ENCODE data around the gene TRAIP. TPM values are rescaled to one million over a fixed set of nuclear protein-coding genes. Genes with fewer than 3 reads are reported as not detected.

TRAIP gene
- total RNA-seq, 1 experiment from 2014 or later = 17.8 TPM

DNA sequence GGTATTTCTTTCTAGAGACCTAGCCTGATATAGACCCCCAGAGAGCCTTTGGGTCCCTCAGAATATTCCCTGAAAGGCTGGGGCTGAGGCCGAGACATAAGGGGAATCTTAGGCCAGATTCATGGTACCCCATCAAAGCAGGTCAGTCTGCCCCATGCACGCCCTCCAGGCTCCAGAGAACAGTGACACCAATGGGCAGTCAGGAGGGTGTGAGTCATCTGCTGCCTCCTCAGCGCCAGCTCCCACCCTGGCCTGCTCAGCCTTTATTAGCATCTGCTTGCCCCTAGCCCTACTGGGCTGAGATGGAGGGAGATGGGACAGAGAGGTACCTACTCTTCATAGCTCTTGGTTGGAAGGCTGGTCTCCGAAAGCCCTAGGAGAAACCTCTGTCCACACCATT is 27.6 kb upstream of the TRAIP start:
- H3K27ac ChIP-seq (ENCODE audit: low read depth, low read length, poor library complexity, severe bottlenecking) = no peak overlapping the region
- H3K27me3 ChIP-seq (replicated peaks; ENCODE audit: insufficient read depth, low read depth, low read length, poor library complexity) = no peaks in the 10 kb centered on the region
- ChIA-PET POLR2A (ENCODE audit: low non-redundant PET) (no interaction called here), CTCF (no interaction called here)
- no peak for TF ChIP-seq EZH2 (IDR thresholded peaks at IDR 0.05; ENCODE audit: borderline replicate concordance, low read depth, low read length, poor library complexity, severe bottlenecking)
- TF ChIP-seq, protein P1, sequence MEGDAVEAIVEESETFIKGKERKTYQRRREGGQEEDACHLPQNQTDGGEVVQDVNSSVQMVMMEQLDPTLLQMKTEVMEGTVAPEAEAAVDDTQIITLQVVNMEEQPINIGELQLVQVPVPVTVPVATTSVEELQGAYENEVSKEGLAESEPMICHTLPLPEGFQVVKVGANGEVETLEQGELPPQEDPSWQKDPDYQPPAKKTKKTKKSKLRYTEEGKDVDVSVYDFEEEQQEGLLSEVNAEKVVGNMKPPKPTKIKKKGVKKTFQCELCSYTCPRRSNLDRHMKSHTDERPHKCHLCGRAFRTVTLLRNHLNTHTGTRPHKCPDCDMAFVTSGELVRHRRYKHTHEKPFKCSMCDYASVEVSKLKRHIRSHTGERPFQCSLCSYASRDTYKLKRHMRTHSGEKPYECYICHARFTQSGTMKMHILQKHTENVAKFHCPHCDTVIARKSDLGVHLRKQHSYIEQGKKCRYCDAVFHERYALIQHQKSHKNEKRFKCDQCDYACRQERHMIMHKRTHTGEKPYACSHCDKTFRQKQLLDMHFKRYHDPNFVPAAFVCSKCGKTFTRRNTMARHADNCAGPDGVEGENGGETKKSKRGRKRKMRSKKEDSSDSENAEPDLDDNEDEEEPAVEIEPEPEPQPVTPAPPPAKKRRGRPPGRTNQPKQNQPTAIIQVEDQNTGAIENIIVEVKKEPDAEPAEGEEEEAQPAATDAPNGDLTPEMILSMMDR (conservative IDR thresholded peaks at IDR 0.05; ENCODE audit: low read depth, low read length) = no peak
- DNase-seq (ENCODE audit: low spot score) = no peak
- no peaks in the 10 kb centered on the region for H3K9me3 ChIP-seq (ENCODE audit: low read depth, low read length, poor library complexity, severe bottlenecking)
- H3K4me3 ChIP-seq (ENCODE audit: low read depth, low read length, poor library complexity, severe bottlenecking) = no peak overlapping the region
- H3K36me3 ChIP-seq (ENCODE audit: insufficient read depth, low read length, poor library complexity, severe bottlenecking) = no peaks in the 10 kb centered on the region
- BruUV-seq (replicated peaks) = no TSS peak
- intact Hi-C loops (cut with micrococcal nuclease; ENCODE audit: unreplicated experiment) = no loop called here
- no peaks in the 10 kb centered on the region for H3K4me1 ChIP-seq (ENCODE audit: insufficient read depth, low read length, poor library complexity, severe bottlenecking)

DNA sequence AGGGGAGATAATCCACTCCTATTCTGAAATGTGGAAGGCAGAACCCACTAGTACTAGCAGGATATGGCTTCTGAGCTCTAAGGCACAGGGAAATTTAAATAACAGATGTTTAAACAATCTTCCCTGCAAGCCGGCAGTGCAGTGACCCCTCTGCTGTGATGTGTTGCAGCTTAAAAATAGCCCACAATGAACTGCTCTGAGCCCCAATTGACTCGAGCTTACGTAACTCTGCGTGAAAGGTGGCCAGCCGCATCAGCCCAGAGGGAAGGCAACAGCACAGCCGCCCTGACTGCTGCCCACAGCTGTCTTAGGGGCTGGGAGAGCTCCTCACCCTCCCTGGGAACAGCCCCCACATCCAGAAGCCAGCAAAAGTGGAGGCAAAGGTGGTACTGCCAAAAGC is 25.8 kb upstream of the TRAIP start:
- Histone ChIP-seq H3K27me3 (replicated peaks; ENCODE audit: insufficient read depth, low read depth, low read length, poor library complexity) (no peaks in the 10 kb centered on the region), H3K4me1 (ENCODE audit: insufficient read depth, low read length, poor library complexity, severe bottlenecking) (no peaks in the 10 kb centered on the region), H3K4me3 (ENCODE audit: low read depth, low read length, poor library complexity, severe bottlenecking) (no peak overlapping the region), H3K36me3 (ENCODE audit: insufficient read depth, low read length, poor library complexity, severe bottlenecking) (no peaks in the 10 kb centered on the region), H3K9me3 (ENCODE audit: low read depth, low read length, poor library complexity, severe bottlenecking) (no peaks in the 10 kb centered on the region), H3K27ac (ENCODE audit: low read depth, low read length, poor library complexity, severe bottlenecking) (no peak overlapping the region)
- CTCF ChIA-PET = no interaction called here
- intact Hi-C loops (cut with micrococcal nuclease; ENCODE audit: unreplicated experiment) = no loop called here
- TF ChIP-seq EZH2 (IDR thresholded peaks at IDR 0.05; ENCODE audit: borderline replicate concordance, low read depth, low read length, poor library complexity, severe bottlenecking) = no peak
- TF ChIP-seq, protein P1 (conservative IDR thresholded peaks at IDR 0.05; ENCODE audit: low read depth, low read length) = no peak
- POLR2A ChIA-PET (ENCODE audit: low non-redundant PET) = no interaction called here
- no peak for DNase-seq (ENCODE audit: low spot score)
- BruUV-seq (replicated peaks) = no TSS peak

DNA sequence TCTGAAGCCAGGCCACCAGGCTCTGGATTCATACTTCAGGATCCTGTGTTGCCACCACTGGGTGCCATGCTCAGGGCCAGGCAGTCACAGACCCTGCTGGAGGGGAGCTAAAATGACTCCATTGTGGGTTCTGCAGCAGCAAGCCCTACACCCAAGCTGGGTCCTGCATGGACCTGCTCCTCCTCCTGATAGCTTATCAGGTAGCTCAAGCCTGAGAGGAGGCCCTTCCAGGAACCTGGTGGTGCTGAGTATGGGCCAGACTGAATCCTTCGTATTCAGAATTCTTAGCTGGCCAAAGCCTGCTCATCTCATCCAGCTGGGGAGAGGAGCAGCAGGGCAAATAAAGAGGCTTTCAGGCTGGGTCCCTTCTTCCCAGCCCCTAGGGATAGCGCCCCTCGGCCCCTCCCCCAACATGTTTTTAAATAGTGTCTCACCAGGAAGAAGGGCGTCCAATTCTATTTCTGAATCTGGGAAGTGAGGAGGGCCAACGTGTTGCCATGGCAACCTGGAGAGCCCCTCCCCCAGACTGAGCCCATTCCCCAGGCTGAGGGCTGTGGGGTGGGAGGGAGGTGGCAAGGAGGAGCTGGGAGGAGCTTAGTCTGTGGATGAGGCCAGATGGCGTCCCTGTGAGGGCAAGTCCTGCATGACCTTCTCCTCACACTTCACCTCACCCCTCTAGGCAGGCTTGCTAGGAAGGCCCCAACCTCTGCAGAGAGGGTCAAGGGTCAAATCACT is 24.4 kb upstream of the TRAIP start:
- intact Hi-C loops (cut with micrococcal nuclease; ENCODE audit: unreplicated experiment) = no loop called here
- H3K9me3 ChIP-seq (ENCODE audit: low read depth, low read length, poor library complexity, severe bottlenecking) = no peaks in the 10 kb centered on the region
- no peaks in the 10 kb centered on the region for H3K27me3 ChIP-seq (replicated peaks; ENCODE audit: insufficient read depth, low read depth, low read length, poor library complexity)
- POLR2A ChIA-PET (ENCODE audit: low non-redundant PET) = no interaction called here
- TF ChIP-seq EZH2 (IDR thresholded peaks at IDR 0.05; ENCODE audit: borderline replicate concordance, low read depth, low read length, poor library complexity, severe bottlenecking) = no peak
- TF ChIP-seq, protein P1 (conservative IDR thresholded peaks at IDR 0.05; ENCODE audit: low read depth, low read length) = no peak
- no peak for DNase-seq (ENCODE audit: low spot score)
- CTCF ChIA-PET = no interaction called here
- no peak overlapping the region for H3K27ac ChIP-seq (ENCODE audit: low read depth, low read length, poor library complexity, severe bottlenecking)
- no peak overlapping the region for H3K4me3 ChIP-seq (ENCODE audit: low read depth, low read length, poor library complexity, severe bottlenecking)
- no peaks in the 10 kb centered on the region for H3K4me1 ChIP-seq (ENCODE audit: insufficient read depth, low read length, poor library complexity, severe bottlenecking)
- no peaks in the 10 kb centered on the region for H3K36me3 ChIP-seq (ENCODE audit: insufficient read depth, low read length, poor library complexity, severe bottlenecking)
- BruUV-seq (replicated peaks) = no TSS peak

Measured in A673 (cell line).